Measurements from ENCODE around the gene FAM111B.
"Not testable (repeated sequence)": the region's sequence is repeated elsewhere in the genome, so short reads cannot be mapped to it uniquely, and the experiment has no call there.

FAM111B gene, protein sequence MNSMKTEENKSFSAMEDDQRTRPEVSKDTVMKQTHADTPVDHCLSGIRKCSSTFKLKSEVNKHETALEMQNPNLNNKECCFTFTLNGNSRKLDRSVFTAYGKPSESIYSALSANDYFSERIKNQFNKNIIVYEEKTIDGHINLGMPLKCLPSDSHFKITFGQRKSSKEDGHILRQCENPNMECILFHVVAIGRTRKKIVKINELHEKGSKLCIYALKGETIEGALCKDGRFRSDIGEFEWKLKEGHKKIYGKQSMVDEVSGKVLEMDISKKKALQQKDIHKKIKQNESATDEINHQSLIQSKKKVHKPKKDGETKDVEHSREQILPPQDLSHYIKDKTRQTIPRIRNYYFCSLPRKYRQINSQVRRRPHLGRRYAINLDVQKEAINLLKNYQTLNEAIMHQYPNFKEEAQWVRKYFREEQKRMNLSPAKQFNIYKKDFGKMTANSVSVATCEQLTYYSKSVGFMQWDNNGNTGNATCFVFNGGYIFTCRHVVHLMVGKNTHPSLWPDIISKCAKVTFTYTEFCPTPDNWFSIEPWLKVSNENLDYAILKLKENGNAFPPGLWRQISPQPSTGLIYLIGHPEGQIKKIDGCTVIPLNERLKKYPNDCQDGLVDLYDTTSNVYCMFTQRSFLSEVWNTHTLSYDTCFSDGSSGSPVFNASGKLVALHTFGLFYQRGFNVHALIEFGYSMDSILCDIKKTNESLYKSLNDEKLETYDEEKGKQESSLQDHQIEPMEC

DNA sequence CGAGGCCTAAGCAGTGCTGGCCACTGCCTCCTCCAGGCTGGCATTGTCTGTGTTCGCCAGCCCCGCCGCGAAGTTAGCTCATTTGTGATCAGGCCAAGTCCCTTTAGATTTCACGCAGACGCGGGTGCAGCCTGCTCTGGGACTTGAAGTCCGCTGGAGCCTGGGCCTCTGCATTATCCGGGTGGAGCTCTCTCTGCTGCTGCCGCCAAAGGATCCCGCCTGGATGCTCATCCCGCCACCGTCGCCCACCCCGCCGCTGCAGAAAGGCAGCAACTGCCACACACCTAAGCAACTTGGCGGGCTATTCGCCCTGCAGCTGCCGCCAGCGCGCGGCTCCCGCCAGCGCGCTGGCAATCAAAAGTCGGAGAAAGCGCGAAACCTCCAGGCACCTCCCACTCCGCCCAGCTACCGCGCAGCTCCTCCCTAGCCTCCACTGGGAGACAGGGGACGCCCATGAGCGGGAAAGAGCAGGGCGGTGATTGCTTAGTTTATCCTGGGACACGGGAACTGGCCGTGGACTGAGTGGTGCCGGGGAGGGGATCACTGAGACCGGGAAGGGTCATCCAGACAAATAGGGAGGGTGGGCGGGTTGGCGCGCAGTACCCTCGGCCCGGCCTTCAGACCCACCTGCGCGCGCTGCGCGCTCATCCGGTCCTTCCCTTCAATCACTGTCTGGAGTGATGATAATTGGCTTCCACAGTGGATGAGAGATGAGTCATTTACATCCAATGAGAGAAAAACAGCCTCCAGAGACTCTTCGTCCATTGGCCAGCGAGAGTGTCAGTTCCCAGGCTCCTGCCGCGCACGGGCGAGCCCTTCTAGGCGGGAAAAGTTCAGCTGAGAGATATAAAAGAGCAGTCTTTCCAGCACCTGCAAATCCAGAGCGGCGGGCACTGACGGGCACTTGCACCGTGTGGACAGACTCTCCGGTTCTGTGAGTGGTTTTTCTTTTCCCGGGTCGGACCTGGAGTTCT, at the start of gene FAM111B:
Gene FAM111B, plus strand, starts transcription at position 875 of the 974 bp plus-strand sequence. CDS start 2,389 bp downstream, outside the sequence.
- DNase-seq = peak; percentile 95

DNA sequence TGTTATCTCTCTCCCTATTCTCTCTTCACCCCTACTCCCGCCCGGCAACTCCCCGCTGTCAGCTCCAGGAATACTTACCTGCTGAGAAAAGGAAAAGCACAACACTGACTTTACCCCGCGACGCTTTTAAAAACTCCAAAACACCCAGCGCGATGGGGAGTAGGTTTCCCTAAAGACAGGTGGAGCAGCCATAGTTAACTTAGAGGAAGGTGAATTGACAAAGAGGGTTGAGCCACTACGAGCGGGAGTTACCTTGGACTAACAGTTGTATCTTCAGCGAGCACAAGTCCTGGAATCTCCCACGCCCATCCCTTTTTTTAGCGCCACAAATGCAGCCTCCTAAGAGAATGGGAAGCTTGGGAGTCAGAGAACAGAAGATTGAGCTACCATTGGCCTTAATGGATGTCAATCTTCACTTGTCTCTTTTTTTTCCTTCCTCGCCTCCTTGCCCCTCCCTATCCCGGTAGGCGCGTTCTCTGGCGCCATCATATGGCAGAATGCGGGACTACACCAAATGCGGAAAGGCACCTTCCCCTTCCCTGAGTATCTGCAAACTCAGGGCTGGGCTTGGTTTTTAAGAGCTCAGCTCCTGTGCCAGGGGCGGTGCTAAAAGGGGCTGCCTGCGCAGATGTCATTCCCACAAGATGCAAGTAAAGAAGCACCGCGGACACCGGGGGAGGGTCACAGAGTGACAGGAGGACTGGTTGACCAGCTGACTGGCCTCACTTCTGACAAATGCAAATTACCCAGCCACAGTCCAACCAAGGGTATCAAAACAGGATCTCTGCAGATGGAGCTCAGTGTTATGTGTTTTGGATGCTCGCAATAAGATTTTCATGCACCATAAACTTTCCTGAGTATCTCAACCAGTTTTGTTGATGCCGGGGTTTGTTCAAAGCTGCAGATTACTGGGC, 48.7 kb upstream of the FAM111B start:
- peak; percentile 90 for DNase-seq

DNA sequence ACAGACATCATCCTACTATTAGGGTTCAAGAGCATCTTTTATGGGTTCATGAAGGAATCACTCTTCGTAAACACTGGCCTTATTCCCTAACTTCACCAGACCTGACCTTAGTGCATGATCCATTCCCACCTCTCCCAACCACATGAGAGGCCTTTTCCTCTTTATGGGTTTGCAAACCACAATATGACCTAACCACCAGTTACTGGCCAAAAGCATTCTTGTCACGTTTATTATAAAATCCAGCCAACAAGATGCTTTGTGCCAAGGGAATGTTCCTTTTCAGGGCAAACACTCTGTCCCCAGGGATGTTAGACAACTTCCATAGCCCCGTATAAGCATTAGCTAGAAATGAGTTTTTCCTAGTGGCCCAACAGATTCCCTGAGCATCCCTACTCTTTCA, 46.9 kb upstream of the FAM111B start:
- DNase-seq = not testable (repeated sequence)

DNA sequence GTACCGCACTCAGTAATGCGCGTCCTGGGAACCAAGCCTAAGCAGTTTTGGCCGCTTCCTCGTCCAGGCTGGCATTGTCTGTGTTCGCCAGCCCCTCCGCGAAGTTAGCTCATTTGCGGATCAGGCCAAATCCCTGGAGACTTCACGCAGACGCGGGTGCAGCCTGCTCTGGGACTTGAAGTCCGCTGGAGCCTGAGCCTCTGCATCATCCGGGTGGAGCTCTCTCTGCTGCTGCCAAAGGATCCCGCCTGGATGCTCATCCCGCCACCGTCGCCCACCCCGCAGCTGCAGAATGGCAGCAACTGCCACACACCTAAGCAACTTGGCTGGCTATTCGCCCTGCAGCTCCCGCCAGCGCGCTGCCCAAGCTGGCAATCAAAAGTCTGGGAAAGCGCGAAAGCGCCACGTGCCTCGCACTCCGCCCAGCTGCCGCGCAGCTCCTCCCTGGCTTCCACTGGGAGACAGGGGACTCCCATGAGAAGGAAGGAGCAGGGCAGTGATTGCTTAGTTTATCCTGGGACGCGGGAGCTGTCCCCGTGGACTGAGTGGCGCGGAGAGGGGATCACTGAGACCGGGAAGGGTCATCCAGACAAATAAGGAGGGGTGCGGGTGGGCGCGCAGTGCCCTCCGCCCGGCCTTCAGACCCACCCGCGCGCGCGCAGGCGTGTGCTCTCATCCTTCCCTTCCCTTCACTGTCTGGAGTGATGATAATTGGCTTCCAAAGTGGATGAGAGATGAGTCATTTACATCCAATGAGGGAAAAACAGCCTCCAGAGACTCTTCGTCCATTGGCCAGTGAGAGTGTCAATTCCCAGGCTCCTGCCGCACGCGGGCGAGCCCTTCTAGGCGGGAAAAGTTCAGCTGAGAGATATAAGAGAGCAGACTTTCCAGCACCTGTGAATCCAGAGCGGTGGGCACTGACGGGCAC, 44.2 kb upstream of the FAM111B start:
- DNase-seq = peak; percentile 37

DNA sequence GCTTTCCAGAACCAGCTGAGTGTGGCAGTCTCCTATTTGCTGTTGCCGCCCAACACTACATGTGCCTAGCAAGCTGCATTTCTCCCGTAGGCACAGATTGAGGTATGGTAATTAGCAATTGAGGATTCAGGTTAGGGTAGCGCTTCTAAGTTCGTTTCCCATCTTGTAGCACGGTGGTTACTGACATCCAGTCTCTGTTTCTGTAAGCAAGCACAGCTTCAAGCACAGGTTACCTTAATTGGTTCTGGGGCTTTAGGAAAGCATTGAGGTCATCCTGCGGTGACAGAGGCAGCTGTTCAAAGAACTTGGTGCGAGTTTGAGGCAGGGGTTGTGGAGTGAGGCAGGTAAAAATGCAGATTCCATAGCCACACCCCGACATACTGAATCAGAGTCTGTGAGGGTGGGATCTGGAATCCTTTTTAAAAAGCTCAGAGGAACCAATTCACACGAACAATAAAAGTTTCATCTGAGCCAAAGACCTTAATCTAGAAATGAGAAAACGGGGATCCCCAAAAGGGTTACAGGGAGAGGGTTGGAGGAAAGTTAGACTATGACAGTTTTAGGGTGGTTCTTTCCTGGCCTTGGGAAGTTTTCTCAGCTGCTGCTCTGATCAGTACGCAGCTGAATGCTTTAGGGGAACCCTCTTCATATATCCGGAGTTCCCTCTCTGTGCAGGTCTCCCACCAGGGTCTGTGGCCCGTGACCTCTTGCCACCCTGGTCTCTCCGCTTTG, 42.9 kb upstream of the FAM111B start:
- not testable (repeated sequence) for DNase-seq

DNA sequence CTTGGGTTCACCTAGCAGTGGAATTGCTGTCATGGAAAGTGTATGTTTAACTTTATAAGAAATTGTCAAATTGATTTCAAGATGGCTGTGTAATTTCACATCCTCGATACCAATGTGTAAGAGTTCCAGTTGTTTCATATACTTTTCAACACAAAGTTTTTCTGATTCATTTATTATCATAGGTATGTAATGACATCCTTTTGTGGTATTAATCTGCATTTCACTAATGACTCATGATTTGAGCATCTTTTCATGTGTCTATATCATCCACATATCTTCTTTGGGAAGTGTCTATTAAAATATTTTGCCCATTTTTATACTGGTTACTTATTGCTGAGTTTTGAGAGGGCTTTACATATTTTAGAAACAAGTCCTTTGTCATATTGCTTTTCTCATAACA, 38.0 kb upstream of the FAM111B start:
- DNase-seq = no peak

DNA sequence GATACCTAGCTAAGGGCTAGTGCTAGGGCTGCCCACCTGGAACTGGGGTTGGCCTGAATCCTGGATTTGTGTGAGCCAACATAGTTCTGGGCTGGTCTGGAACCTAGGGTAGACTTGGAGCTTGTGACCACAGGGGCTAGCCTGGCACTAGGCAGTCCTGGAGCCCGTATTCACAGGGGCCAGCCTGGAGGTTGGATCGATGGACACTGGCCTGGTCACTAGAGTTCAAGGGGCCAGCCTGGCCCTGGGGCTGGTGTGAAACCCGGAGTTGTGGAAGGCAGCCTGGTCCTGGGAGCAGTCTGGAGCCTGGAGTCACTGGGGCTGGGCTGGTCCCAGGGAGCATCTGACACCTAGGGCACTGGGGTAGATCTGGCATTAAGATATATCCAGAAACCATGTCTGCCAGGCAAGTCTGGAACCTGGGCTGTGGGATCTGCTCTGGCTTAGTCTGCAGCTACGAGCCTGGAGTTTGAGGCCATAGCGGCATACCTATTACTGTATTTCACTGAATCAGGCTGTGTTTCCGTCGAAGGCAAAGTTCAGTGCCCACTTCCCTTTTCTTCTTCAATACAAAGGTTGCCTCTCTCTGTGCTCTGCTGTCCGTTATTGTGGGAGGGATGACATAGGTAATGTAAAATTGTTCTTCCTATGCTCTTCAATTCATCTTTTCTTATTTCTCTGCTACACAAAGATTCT, 30.0 kb upstream of the FAM111B start:
- no peak for DNase-seq

DNA sequence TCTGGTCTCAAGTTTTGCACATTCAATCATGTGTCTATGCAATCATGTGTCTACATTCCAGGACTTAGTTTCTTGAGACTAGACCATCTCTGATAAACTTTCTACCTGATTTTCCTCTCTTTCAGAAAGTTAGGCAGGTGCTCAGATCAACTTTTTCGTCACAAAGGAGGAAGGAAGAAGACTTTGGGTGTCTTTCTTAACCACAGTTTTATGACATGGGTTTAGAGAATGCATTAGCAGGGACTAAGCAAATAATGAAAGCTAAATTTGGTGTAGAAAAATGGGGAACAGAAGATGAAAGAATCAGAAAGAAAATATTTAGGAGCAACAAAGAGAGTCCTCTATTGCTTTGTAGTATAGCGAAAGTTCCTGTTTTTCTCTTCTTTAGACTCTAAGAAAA, 28.6 kb upstream of the FAM111B start:
- DNase-seq = no peak

DNA sequence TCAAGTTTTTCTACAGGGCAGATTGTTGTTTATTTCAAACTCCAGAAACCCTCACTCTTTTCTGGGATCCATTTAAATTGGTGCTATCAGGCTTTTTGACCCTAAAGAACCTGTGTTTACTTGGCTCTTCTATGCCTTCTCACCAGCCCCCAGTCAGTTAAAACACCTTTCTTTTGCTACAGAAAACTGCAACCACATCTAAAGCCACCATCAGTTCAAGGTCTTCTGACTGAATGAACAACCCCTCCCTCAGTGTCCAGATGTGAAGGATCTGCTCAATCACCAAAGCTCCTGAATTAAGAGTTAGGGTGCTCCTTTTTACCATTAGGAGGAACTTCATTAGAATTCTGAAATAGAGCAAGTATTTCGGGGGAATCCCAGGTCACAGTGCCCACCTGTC, 28.0 kb upstream of the FAM111B start:
- DNase-seq = no peak

DNA sequence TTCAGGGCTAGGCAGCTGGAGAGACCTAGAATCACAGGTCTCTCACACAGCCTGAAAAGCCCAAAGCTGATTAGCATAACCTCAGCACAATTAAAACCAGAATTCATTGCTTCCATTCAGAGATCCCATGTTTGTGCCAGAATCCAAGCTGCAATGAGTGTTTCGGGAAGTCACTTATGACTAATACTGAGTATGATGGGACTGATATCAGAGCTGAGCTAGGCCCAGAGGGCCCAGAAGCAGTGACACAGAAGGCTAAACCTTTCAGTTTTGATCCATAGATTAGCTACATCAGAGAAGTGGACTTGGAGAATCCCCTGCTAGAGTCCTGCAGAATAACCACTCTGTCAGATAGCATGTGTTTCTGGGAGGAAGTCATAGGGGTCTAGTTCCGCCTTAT, 26.6 kb upstream of the FAM111B start:
- DNase-seq = not testable (repeated sequence)

DNA sequence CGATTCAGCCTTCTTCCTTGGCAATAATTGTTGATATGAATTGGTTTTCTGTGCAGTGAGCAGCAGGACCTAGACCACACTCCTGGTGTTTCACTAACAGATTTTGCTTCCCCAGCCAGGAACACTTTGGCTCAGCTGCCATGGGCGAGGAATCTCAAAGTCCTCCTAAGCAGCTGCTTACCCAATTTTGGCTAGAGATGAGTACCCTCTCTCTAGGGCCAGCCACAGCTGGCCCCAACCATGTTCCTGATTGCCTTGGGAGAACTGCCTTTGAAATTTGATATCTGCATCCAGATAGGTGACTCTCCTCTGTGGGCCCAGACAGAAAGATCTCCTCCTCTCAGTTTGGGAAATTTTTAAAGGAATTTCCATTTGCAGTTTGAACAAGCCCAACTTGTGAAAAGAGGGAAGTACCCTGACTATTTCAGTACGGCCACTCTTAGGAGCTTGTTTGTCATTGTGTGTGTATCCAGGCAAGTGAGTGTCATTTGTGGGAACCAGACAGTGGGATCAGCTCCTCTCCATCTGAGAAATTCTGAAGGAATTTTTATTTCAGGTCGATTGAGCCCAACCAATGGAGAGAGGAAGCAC, 25.5 kb upstream of the FAM111B start:
- not testable (repeated sequence) for DNase-seq

DNA sequence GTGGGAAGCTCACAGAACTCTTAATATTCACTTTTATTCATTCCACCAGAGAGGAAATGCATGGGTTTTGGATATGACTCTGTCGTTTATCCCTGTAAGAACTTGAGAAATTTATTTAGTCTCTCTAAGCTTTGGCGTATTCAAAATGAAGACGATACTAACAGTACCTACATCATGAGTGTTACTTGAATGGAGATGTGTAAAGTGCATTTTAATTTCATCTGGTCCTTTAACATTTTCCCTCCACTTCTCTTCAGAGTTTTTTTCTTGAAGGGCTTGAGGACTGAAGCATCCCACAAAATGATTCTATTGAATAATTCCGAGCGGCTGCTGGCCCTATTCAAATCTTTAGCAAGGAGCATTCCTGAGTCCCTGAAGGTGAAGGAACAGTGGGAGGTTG, 21.0 kb upstream of the FAM111B start, which contains the start of gene GLYATL1B:
Gene GLYATL1B, plus strand, starts transcription at position 301 of the 400 bp plus-strand sequence. Its CDS starts 0 bp downstream, at position 301.
- DNase-seq = not testable (repeated sequence)

DNA sequence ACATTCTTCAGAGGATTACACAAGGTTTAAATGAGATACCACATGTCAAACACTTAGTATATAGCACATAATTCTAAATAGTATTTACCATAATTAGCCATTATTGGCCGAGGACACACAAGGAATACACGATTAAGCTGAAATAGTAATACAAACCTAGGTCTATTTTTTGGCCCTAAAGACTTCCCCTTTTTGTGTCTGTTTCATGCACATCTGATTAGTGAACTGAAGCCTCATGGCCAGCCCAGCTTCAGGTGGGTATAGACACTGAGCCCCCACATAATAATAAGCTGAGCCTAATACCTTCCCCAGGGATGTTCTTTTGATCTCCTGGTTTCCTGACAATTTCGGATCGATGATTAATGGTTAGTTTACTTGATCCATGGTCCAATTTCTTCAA, 18.9 kb upstream of the FAM111B start:
- no peak for DNase-seq

DNA sequence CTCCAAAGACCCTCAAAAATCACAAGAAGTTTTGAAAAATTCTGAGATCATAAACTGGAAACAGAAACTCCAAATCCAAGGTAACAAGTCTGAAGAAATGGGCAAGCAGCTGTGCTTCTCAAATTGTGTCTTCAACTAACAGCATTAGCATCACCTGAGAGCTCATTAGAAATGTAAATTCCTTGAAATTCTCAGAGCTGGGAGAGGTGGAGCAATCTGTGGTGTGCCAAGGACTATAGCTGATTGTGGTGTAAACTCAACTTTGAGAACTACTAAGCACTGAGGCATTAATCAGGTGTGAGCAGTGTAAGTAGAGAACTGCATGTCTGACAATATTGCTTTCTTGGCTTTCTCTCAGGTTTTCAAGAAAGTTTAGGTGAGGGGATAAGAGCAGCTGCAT, 13.5 kb upstream of the FAM111B start:
- not testable (repeated sequence) for DNase-seq

DNA sequence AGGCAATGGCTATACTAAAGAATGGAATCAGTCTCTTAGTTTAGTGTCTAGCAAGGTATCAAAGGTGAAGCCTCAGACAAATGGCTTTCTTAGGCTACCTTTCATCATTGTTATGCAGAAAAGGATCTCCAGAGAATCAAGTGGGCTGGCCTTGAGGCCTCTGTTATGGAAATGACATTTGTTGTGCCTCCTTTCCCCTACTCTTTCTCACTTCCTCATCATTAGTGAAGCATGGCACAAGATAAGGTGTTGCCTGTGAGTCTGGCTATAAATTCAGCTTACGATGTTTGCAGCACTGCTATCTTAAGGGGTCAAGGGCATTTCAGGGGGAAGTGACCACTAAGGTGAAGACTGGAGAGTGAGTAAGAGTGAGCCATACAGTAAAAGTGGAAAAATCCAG, 11.8 kb upstream of the FAM111B start:
- not testable (repeated sequence) for DNase-seq

DNA sequence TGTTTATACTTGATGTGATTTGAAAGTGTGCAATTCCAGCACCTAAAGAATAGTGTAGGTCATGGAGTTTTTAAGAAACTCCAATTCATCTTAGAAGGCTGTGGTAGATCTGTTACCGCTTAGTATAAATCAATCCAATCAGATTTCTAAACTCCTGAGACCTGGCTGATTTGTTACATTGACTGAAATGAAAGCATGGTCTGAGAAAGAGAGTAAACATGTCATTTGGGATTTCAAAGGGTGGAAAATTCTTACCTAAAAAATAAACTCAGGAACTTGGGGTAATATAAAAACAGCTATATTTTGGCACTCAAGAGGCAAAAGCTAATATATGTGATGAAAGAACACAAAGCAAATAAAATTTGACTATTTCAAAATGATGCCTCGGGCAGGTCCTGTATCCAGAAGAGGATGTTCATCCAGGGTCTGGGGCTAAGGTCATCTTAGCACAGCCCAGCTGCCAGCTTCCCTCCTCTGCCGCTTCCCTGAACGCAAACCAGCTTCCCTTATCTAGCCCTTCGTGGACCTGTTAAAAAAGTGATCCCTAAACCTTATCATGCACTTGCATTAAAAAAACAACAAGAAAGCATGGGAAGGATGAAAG, 11.0 kb upstream of the FAM111B start:
- not testable (repeated sequence) for DNase-seq

DNA sequence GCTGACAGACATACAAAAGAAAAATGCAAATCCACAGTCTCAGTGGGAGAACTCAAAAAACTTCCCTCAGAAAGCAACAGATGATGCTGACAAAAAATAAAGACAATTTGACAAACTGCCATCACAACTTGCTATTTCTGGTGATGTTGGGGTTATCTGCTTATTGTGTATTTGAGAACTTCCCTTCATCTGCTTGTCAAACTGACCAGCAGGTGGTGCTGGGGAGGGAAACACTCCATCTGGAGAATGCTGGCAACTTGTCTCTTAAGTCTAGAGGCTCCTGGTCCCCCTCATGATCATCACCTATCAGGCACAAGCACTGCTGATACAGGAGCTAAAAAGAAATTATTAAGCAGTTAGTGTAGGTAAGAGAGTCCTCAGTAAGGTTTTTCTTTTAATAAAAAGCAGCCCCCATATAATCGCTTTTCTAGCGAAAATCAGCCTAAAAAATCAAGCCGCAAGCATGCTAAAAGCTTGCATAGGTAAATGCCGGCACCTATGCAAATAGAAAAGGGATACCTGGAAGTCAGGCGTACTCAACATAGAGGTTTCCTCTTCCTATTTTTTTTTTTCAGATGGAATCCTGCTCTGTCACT, 9.8 kb upstream of the FAM111B start:
- DNase-seq = peak; percentile 56

DNA sequence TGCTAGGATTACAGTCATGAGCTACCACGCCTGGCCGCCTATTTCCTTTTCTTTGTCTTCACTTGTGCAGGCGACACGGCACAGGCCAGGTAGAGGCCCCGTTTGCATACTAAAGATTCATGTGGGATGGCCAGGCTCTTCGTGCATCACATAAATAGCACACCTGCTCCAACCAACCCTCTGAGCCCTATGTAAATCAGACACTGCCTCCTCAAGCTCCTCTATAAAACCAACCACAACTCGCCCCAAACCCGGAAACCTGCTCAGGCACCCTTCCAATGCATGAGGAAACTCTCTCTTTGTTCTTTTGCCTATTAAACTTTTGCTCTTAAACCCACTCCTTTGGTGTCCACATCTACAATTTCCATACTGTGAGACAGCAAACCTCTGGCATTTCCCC, 9.1 kb upstream of the FAM111B start:
- not testable (repeated sequence) for DNase-seq

Measured in NCI-H82 (cell line).